AG10803 (cell line): Measurements from ENCODE around the gene TAF3.
A peak's percentile ranks its signal among the peaks of the same experiment; 100 is the strongest.

Experiments
- DNase-seq: peaks from one replicate; pipeline ENCODE4 v3.0.0; 2010; ENCODE audit warnings: low read depth
- H3K4me3 ChIP-seq: 2 replicates; pipeline ENCODE4 v1.5.1; 2011; ENCODE audit warnings: mild to moderate bottlenecking, low read length, control low read depth
- TF ChIP-seq, protein P1 (sequence below): conservative IDR thresholded peaks from 2 replicates; pipeline ENCODE4 v1.5.1; 2011; ENCODE audit warnings: mild to moderate bottlenecking, low read length, control low read depth, inconsistent platforms

Gene TAF3

DNA sequence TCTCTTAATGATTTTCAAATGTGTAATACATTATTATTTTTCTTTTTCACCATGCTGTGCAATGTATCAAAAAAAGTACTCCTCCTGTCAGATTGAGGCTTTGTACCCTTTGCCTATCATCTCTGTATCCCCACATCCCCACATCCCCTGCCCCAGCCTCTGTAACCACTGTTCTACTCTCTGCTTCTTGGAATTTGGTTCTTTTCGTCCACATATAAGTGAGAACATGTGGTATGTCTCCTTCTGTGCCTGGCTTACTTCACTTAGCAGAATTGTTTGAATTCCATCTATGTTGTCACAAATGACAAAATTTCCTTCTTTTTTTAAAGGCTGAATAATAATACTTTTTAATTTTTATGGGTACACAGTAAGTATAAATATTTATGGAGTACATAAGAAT, 13.8 kb downstream of the TAF3 start:
- H3K4me3 ChIP-seq, result no peak overlapping the region
- DNase-seq, result peak; percentile 47
- TF ChIP-seq, protein P1, sequence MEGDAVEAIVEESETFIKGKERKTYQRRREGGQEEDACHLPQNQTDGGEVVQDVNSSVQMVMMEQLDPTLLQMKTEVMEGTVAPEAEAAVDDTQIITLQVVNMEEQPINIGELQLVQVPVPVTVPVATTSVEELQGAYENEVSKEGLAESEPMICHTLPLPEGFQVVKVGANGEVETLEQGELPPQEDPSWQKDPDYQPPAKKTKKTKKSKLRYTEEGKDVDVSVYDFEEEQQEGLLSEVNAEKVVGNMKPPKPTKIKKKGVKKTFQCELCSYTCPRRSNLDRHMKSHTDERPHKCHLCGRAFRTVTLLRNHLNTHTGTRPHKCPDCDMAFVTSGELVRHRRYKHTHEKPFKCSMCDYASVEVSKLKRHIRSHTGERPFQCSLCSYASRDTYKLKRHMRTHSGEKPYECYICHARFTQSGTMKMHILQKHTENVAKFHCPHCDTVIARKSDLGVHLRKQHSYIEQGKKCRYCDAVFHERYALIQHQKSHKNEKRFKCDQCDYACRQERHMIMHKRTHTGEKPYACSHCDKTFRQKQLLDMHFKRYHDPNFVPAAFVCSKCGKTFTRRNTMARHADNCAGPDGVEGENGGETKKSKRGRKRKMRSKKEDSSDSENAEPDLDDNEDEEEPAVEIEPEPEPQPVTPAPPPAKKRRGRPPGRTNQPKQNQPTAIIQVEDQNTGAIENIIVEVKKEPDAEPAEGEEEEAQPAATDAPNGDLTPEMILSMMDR, result no peak

DNA sequence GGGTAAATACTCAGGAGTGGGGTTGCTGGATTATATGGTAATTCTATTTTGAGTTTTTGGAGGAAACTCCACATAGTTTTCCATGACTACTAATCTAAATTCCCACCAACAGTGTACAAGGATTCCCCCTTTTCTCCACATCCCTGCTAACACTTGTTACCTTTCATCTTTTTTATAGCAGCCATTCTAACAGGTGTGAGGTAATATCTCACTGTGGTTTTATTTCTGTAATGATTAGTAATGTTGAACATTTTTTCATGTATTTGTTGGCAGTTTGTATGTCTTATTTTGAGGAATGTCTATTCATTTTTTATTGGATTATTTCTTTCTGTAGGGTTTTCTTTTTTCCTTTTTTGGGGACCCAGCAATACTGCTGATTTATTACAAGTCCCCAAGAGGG, 14.9 kb downstream of the TAF3 start:
- DNase-seq, result no peak
- no peak overlapping the region for H3K4me3 ChIP-seq
- TF ChIP-seq, protein P1, result no peak

DNA sequence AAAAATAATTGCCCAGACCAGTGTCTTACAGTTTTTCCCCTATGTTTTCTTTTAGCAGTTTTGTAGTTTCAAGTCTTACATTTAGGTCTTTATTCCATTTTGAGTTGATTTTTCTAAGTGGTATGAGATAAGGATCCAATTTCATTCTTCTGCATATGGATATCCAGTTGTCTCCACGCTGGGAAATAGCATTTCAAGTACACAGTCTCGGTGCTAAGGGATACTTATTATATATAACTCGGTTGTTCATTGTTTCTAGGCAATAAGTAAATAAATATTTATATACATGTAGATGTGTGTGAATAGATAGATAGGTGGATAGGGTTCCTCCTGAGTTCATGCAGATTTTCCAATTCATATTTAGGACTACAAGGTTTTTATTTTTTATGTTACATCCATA, 16.0 kb downstream of the TAF3 start:
- no peak for DNase-seq
- TF ChIP-seq, protein P1, result no peak
- H3K4me3 ChIP-seq, result no peak overlapping the region

DNA sequence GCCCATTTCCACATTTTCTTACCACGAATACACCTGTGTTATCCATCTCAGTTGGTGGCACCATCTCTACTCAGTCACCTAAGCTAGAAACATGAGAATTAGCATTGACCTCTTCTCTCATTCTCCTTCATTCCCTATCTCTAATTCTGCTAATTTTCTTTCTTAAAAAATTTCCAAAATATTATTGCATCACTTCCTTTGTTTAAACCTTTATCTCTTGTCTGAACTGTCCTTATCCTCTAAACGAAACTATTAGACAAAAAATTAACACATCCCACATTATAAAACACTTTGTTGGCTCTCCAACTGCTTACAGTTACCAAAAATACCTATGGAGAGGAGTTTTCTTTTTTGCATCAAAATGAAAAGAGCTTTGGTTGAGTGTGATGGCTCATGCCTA, 18.3 kb downstream of the TAF3 start:
- TF ChIP-seq, protein P1, result no peak
- no peak for DNase-seq
- H3K4me3 ChIP-seq, result no peak overlapping the region

DNA sequence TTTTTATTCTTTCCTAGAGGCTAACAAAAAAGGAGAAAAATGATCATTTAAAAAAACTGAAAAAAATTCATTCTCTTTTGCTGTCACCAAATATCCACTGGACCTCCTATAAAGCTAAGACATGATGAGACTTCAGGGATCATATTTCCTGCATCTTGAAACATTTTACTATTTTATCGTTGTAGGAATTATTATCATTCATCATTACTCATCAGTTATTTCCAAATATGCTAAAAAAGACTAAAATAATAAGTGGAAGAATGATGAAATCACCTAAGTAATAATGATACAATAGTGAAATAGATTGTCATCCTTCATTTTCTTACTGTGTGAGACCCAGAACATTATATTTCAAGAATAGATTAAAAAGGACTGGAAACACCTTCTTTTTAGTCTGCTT, 28.3 kb downstream of the TAF3 start:
- no peak overlapping the region for H3K4me3 ChIP-seq
- no peak for DNase-seq
- TF ChIP-seq, protein P1, result no peak

DNA sequence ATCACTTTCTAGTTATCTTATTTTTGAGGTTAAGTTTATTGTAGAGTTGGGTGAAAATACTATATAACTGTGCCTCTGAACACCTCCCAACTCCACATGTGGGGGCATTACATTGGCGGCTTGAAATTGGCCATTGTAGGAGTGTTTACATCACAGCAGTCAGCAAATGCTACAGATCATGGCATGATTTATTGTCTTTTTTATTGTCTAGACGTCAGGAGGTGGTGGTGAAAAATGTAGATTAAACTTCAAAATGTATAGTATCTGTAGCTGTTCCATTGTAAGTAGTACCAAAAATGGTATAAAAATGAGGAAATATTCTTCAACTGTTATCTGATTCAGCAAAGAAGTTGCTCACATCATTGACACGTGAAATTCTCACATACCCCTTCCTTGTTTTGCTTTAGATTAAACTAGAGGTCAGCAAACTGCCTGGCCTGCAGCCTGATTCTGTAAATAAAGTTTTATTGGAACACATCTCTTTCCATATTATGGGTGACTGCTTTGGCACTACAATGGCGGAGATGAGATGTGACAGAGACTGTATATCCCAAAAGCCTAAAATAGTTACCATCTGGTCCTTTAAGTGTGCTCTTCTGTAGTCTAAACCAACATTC, 35.0 kb downstream of the TAF3 start:
- no peak overlapping the region for H3K4me3 ChIP-seq
- TF ChIP-seq, protein P1, result no peak
- no peak for DNase-seq

DNA sequence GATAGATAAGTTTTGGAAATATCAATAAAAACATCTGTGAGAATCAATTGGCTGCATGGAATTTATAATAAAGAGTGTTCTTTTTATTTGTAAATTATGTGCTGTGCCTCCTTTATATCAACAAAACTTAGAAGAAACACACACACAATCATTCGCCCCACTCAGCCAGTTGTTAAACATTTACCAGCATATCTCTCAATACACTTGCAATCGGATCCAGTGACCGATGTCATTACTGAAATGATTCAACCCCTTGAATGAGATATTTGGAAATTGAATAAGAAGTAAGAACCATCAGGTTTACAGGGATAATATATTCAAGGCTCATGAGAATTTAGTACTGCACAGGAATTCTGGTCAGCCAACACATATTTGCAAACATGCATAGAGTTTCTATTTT, 35.6 kb downstream of the TAF3 start:
- no peak for DNase-seq
- TF ChIP-seq, protein P1, result no peak
- no peak overlapping the region for H3K4me3 ChIP-seq
